KOPT-K1 (cell line): ENCODE measurements around the gene THEMIS2.
A peak's percentile ranks its signal among the peaks of the same experiment; 100 is the strongest.
"Not testable (repeated sequence)": the region's sequence is repeated elsewhere in the genome, so short reads cannot be mapped to it uniquely, and the experiment has no call there.

Experiments used
- H3K27ac ChIP-seq: fragments of 200-600 bp; sonication (generic); 2 replicates; pipeline ENCODE4 v1.5.1; 2016; ENCODE audit warnings: antibody characterized with exemption, mild to moderate bottlenecking, low read depth, low read length; ENCODE audit not compliant: poor library complexity, severe bottlenecking
- H3K36me3 ChIP-seq: fragments of 200-600 bp; sonication (generic); 2 replicates; pipeline ENCODE4 v1.5.1; 2017; ENCODE audit warnings: antibody characterized with exemption, mild to moderate bottlenecking, low read length, moderate library complexity; ENCODE audit not compliant: insufficient read depth
- H3K9me3 ChIP-seq: fragments of 200-600 bp; sonication (generic); 2 replicates; pipeline ENCODE4 v1.5.1; 2017; ENCODE audit warnings: antibody characterized with exemption, low read length, mild to moderate bottlenecking; ENCODE audit not compliant: insufficient read depth, poor library complexity, severe bottlenecking

The THEMIS2 gene

GRCh38 chr1:27858072-27858948 lies 14.0 kb upstream of the THEMIS2 start:
- Histone ChIP-seq H3K36me3 (no peaks in the 10 kb centered on the region), H3K9me3 (no peaks in the 10 kb centered on the region), H3K27ac (no peak overlapping the region)

DNA sequence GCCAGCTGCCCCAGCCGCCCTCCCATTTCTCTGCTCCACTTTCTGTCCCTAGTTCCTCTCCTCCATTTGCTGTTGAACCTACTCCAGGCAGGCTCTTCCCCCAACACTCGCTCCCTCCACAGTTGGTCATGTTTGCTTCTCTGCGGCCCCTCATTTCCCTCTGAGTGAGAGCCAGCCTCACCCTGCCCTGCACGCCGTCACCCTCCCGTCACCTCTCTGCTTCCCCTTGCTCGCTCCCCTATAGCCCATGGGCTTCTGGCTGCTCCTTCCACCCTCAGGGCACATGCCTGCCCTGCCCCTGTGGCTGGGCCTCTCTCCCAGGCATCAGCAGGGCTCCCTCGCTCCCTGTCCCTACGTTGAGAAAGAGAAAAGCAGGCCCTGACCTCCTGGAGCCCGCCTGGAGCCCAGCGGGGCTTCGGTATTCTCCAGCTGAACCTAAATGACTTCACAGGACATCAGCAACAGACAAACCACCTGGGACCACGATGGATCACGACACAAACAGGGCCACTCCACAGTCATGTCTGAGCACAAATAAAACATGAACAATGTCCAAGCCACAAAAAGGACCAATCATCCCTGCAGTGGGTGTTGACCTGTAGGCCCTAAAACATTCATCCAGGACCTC lies 13.3 kb upstream of the THEMIS2 start:
- Histone ChIP-seq H3K27ac (no peak overlapping the region), H3K9me3 (no peaks in the 10 kb centered on the region), H3K36me3 (no peaks in the 10 kb centered on the region)

DNA sequence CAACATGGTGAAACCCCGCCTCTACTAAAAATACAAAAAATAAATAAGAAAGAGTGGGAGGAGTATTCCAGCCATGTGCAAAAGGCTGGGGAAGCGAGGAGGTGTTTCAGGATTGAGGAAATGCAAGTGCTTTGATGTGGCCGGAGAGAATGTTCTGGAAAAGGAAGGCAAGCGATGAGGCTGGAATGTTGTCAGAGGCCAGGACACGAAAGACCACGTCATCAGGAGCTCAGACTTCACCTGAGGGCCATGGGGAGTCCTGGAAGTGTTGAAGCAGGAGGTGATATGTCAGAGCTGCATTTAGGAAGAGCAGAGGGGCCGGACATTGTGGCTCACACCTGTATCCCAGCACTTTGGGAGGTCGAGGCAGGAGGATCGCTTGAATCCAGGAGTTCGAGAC lies 10.9 kb upstream of the THEMIS2 start:
- Histone ChIP-seq H3K9me3 (no peaks in the 10 kb centered on the region), H3K27ac (no peak overlapping the region)

GRCh38 chr1:27862004-27862403 lies 10.3 kb upstream of the THEMIS2 start:
- no peak overlapping the region for H3K27ac ChIP-seq
- no peaks in the 10 kb centered on the region for H3K36me3 ChIP-seq
- no peaks in the 10 kb centered on the region for H3K9me3 ChIP-seq

More for the DNA sequence above, 10.9 kb upstream of the THEMIS2 start:
- no peaks in the 10 kb centered on the region for H3K36me3 ChIP-seq

GRCh38 chr1:27862671-27863537 lies 9.4 kb upstream of the THEMIS2 start:
- Histone ChIP-seq H3K36me3 (no peaks in the 10 kb centered on the region), H3K9me3 (no peaks in the 10 kb centered on the region)

DNA sequence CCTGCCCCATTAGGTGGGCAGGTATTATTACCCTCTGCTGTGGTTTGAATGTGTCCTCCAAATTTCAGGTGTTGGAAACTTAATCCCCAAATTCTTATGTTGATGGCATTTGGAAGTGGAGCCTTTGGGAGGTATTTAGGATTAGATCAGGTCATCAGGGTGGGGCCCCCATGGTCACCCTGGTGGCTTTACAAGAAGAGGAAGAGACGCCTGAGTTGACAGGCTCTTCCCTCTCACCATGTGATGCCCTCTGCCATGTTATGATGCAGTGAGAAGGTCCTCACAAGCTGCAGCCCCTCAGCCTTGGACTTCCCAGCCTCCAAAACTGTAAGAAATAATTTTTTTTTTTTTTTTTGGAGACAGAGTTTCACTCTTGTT lies 8.8 kb upstream of the THEMIS2 start:
- H3K27ac ChIP-seq, result no peak overlapping the region

More at GRCh38 chr1:27862671-27863537, 9.4 kb upstream of the THEMIS2 start:
- H3K27ac ChIP-seq, result no peak overlapping the region

GRCh38 chr1:27864264-27864895 lies 8.0 kb upstream of the THEMIS2 start:
- Histone ChIP-seq H3K9me3 (no peaks in the 10 kb centered on the region), H3K27ac (no peak overlapping the region), H3K36me3 (no peaks in the 10 kb centered on the region)

More for the DNA sequence above, 8.8 kb upstream of the THEMIS2 start:
- Histone ChIP-seq H3K9me3 (no peaks in the 10 kb centered on the region), H3K36me3 (no peaks in the 10 kb centered on the region)

- no peaks in the 10 kb centered on the region for H3K9me3 ChIP-seq
- H3K36me3 ChIP-seq, result no peaks in the 10 kb centered on the region
- H3K27ac ChIP-seq, result no peak overlapping the region
Measured at GRCh38 chr1:27865821-27866220, 6.5 kb upstream of the THEMIS2 start.

GRCh38 chr1:27868556-27868931 lies 3.8 kb upstream of the THEMIS2 start:
- Histone ChIP-seq H3K27ac (peak overlapping the region; percentile 75), H3K36me3 (no peaks in the 10 kb centered on the region)

DNA sequence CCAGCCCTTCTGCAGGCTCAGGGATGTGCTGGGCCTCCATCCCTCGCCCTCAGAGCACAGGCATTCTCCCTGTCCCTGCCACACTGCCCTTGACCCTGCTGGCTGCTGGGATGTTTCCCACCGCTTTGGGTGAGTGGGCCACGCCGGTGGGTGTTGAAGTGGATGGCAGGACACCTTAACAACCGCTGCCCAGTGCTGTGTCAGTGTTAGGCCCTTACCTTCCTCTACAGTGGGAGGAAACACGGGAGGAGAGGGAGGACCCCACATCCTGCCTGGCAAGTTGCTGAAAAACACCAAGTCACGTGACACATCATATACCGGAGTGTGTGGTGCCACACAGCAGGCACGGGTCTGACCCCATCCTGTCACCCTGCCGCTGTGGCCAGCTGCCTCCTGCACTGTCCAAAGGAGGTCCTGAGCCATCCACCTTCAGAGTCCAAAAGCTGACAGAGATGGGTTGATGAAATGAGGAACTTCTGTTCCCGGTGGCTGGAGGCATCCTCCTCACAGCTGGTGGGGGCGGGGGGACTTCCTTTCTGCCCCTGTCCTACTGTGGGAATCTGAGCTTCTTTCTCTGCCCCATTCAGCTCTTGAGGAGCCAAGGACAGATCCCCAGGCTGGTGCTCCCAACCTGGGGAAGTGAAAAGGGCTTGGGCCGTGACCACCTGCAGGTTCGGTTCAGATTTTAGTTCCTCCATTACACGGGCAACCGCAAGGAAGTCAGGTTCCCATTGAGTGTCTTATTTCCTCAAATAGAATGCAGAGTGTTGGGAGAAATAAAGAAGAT lies 3.2 kb upstream of the THEMIS2 start:
- Histone ChIP-seq H3K36me3 (no peaks in the 10 kb centered on the region), H3K27ac (peak overlapping the region; percentile 75)

More at GRCh38 chr1:27868556-27868931, 3.8 kb upstream of the THEMIS2 start:
- no peaks in the 10 kb centered on the region for H3K9me3 ChIP-seq

DNA sequence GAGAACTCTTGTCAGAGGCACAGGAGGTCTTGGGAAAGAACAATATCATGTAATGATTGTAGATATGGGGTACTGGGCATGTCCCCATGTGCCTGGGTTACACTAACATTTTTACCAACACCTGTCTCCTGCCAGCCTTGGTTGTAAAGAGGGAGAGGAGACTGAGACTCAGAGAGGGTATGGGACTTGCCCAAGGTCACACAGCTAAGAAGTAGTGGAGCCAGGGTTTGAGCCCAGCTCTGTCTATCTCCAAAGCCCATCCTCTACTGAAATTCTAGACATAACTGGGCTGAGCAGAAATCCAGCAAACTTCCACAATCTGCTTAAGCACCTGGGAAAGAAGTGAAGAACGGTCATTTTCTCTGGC lies 2.6 kb upstream of the THEMIS2 start:
- no peaks in the 10 kb centered on the region for H3K36me3 ChIP-seq
- H3K9me3 ChIP-seq, result no peaks in the 10 kb centered on the region
- H3K27ac ChIP-seq, result peak overlapping the region; percentile 75

More for the DNA sequence above, 3.2 kb upstream of the THEMIS2 start:
- no peaks in the 10 kb centered on the region for H3K9me3 ChIP-seq

GRCh38 chr1:27871076-27871475 lies 1.3 kb upstream of the THEMIS2 start:
- H3K9me3 ChIP-seq, H3K36me3 ChIP-seq, H3K27ac ChIP-seq: not testable (repeated sequence)

- Histone ChIP-seq H3K36me3 (no peaks in the 10 kb centered on the region), H3K9me3 (no peaks in the 10 kb centered on the region), H3K27ac (no peak overlapping the region)
Measured at GRCh38 chr1:27872802-27873551, 633 bp downstream of the THEMIS2 start.
